KBM-7 (cell line): ENCODE data around the gene ZNF865.
A peak's percentile ranks its signal among the peaks of the same experiment; 100 is the strongest.

Experiments
- DNase-seq: peaks from one replicate; pipeline ENCODE4 v3.0.0-alpha.2; 2015
- in situ Hi-C: fragments of 300-500 bp; cut with MboI; formaldehyde crosslinking; loops from 2 replicates; pipeline ENCODE4 v1.14.3; 2020; ENCODE audit warnings: low sequenced_read_pairs, low pct_unique_long_range_greater_than_20kb, mixed read lengths

The ZNF865 gene

DNA sequence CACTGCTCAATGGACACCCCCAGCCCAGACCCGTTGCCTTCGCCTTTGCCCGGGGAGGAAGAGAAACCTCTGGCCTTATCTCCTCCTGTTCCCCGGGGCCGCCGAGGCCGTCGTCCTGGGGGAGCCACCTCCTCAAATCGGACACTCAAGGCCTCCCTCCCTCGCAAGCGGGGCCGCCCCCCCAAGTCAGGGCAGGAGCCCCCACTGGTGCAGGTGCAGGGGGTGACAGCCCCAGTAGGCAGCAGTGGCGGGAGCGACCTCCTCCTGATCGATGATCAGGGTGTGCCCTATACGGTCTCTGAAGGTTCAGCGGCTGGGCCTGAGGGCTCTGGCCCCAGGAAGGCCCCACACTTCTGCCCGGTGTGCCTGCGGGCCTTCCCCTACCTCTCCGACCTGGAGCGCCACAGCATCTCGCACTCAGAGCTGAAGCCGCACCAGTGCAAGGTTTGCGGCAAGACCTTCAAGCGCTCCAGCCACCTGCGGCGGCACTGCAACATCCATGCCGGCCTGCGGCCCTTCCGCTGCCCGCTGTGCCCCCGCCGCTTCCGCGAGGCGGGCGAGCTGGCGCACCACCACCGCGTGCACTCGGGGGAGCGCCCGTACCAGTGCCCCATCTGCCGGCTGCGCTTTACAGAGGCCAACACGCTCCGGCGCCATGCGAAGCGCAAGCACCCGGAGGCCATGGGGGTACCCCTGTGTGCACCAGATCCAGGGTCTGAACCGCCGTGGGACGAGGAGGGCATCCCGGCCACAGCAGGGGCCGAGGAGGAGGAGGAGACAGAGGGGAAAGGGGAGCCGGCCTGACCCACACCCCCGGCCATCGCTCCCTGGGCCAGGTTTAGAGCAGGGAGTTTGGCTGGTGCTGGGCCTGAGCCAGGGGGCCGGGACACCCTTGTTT lies 3.1 kb upstream of the ZNF865 start:
- in situ Hi-C loops, result no loop called here
- no peak for DNase-seq

GRCh38 chr19:55603115-55603514 lies 2.3 kb upstream of the ZNF865 start:
- DNase-seq, result no peak
- in situ Hi-C loops, result no loop called here

- in situ Hi-C loops, result no loop called here
- DNase-seq, result no peak
Observed at GRCh38 chr19:55603581-55604292, 1.7 kb upstream of the ZNF865 start.

- peak; percentile 96 for DNase-seq
- in situ Hi-C loops, result no loop called here
Observed at GRCh38 chr19:55605207-55605636, 225 bp upstream of the ZNF865 start.

DNA sequence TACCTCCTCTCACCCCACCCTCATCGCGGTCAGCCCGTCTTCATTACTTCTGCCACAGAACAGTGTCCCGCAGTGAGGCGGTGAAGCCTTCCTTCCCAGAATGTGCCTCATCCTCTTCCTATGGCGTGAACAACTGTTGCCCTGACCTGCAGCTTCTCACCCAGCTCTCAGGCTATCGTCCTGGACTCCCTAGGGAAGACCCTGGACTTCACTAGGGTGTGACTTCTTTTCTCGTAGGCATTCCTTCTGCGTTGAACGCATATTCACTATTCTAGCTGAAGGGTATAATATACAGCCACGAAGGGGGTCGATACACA lies 982 bp downstream of the ZNF865 start:
- in situ Hi-C loops, result no loop called here
- DNase-seq, result no peak

- DNase-seq, result no peak
- in situ Hi-C loops, result no loop called here
Observed at GRCh38 chr19:55606817-55607216, 1.4 kb downstream of the ZNF865 start.

DNA sequence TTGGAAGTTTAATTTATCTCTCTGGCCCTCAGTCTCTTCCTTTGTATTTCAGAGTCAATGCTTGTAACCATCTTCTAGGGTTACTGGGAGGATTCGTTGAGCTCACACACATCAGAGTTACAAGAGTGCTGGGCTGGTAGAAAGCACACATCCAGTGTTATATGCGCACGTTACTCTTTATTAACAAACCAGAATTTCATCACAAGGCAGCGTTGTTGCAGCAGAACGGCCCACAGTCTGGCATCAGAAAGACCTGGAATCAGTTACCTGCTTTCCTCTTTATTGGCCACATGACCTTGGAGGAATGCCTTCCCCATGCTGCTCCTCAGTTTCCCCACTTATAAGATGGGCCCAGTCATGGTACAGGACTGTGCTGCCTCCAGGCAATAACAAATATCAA lies 3.9 kb downstream of the ZNF865 start:
- no peak for DNase-seq
- in situ Hi-C loops, result no loop called here

DNA sequence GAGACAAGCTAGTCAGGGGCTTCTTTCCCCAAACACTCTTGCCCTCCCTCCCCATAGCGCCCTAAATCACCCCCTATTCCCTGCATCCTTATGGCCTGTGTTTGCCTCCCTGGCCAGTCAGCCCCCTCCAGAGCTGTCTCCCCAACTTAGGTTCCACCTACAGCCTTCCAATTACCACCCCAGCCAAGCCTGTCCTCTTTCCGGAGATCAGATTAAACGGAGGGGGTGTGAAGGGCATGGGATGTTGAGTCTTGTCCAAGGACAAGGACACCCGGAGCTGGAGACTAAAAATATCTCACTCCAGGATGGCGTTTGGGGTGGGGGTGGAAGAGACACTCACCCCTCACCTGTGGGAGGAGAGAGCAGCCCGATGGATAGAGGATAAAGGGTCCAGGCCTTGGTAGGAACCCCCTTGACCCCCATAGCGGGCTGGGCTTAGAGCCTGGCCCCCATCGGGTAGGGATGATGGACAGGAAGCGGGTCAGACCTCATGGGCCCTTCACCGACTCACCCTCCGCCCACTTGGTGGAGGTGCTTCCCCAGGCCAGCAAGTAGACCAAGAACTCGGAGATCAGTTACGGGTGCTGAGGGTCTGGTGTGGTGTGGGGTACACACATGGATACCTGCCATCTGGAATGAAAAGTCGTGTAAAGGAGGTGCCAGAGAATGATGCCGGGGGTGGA lies 6.0 kb downstream of the ZNF865 start:
- in situ Hi-C loops, result no loop called here

DNA sequence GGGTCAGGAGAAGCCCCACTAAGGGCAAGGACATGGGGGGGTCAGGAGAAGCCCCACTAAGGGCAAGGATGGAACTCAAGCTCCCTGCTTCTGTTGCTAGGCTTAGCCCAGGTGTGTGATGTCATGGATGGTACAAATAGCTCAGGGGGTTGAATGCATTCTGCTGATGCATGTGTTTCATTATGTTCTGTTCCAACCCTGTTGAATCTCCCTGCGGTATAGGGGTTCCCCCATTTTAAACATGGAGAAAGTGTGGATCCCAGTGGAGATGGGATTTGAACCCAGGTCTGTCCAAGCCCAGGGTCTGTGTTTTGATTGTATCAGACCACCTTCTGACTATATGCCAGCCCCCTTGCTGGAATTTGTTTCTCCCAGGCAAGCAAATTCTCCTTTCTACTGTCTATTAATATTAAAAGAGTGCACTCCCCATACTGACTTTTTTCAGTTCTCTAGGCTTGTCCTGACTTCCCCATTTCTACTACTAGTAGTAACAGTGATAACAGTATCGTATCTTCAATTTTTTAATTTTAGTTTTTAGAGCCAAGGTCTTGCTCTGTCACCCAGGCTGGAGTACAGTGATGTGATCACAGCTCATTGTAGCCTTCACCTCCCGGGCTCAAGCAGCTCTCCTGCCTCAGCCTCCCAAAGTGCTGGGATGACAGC lies 6.7 kb downstream of the ZNF865 start:
- in situ Hi-C loops, result no loop called here
- no peak for DNase-seq

More for the DNA sequence above, 6.0 kb downstream of the ZNF865 start:
- no peak for DNase-seq

DNA sequence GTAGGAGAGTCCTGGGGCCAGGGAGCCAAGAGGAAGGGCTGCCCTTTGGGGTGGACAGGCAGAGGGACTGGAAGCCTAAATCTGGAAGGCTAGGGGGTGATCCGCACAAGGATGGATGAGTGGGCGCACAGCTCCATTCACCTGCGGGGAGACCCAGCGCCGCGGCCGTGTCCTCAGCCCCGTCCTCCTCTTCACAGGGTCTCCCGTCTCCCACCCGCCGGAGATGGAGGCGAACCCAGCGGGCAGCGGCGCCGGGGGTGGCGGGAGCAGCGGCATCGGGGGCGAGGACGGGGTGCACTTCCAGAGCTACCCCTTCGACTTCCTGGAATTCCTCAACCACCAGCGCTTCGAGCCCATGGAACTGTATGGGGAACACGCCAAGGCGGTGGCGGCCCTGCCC lies 7.9 kb downstream of the ZNF865 start:
- no peak for DNase-seq
- in situ Hi-C loops, result no loop called here

DNA sequence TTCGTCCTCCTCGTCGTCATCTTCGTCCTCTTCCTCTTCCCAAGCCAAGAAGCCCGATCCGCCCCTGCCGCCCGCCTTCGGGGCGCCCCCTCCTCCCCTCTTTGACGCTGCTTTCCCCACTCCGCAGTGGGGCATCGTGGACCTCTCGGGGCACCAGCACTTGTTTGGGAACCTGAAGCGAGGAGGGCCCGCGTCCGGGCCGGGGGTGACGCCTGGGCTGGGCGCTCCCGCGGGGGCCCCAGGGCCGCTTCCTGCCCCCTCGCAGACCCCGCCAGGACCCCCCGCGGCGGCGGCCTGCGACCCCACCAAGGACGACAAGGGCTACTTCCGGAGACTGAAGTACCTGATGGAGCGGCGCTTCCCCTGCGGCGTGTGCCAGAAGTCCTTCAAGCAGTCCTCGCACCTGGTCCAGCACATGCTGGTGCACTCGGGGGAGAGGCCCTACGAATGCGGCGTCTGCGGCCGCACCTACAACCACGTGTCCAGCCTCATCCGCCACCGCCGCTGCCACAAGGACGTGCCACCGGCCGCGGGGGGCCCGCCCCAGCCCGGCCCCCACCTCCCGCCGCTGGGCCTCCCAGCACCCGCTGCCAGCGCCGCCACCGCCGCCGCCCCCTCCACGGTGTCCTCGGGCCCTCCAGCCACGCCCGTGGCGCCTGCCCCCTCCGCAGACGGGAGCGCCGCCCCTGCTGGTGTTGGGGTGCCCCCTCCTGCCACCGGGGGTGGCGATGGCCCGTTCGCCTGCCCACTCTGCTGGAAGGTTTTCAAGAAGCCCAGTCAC lies 8.7 kb downstream of the ZNF865 start:
- in situ Hi-C loops, result no loop called here
- no peak for DNase-seq

- in situ Hi-C loops, result no loop called here
- no peak for DNase-seq
Observed at GRCh38 chr19:55614711-55615542, 9.5 kb downstream of the ZNF865 start.

DNA sequence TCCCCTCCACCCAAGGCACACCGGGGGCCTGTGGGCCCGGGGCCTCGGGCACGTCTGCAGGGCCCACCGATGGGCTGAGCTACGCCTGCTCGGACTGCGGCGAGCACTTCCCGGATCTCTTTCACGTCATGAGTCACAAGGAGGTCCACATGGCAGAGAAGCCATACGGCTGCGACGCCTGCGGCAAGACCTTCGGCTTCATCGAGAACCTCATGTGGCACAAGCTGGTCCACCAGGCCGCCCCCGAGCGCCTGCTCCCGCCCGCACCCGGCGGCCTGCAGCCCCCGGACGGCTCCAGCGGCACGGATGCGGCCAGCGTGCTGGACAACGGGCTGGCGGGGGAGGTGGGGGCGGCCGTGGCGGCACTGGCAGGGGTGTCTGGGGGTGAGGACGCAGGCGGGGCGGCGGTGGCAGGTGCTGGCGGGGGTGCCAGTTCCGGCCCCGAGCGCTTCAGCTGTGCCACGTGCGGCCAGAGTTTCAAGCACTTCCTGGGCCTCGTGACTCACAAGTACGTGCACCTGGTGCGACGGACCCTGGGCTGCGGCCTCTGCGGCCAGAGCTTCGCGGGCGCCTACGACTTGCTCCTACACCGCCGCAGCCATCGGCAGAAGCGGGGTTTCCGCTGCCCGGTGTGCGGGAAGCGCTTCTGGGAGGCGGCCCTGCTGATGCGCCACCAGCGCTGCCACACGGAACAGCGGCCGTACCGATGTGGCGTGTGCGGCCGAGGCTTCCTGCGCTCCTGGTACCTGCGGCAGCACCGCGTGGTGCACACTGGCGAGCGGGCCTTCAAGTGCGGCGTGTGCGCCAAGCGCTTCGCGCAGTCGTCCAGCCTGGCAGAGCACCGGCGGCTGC lies 10.3 kb downstream of the ZNF865 start:
- no peak for DNase-seq
- in situ Hi-C loops, result no loop called here

DNA sequence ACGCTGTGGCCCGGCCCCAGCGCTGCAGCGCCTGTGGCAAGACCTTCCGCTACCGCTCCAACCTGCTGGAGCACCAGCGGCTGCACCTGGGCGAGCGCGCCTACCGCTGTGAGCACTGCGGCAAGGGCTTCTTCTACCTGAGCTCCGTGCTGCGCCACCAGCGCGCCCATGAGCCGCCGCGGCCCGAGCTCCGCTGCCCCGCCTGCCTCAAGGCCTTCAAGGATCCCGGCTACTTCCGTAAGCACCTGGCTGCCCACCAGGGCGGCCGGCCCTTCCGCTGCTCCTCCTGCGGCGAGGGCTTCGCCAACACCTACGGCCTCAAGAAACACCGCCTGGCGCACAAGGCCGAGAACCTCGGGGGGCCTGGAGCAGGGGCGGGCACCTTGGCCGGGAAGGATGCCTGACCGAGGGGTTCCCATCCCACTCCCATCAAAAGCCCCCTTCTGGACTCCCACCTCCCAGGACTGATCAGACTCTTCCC lies 11.0 kb downstream of the ZNF865 start:
- in situ Hi-C loops, result no loop called here
- DNase-seq, result no peak

DNA sequence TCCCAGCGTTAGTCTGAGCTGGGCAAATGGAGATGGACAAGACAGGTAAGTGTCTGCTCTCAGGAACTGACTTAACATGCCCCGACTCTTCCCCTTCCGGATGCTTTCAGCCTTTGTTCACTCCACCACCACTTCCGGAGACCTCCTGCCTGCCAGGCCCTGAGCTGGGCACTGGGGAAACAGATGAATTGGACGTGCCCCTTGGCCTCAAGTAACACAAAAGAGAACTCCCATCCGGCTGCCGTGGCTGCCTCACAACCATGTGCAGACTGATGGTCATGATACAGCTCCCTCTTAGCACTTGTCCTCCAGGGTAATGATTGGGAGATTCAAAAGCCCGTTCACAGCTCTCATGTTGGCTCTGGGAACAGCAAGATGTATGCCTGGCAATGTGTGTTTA lies 12.0 kb downstream of the ZNF865 start:
- DNase-seq, result no peak
- in situ Hi-C loops, result no loop called here

DNA sequence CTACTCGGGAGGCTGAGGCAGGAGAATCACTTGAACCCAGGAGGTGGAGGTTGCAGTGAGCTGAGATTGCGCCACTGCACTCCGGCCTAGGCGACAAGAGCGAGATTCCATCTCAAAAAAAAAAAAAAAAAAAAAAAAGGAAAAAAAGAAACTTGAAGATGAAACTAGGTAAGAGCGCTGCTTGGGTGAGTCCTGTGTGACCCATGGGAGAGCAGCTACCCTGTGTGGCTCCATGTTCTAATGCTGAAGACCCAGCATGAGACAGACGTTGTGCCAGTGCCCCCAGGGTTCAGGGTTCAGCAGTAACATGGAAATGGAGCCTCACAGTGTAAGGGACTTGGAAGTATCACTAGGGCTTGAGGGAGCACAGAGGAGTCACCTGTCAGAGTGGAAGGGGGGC lies 13.0 kb downstream of the ZNF865 start:
- no peak for DNase-seq
- in situ Hi-C loops, result no loop called here

DNA sequence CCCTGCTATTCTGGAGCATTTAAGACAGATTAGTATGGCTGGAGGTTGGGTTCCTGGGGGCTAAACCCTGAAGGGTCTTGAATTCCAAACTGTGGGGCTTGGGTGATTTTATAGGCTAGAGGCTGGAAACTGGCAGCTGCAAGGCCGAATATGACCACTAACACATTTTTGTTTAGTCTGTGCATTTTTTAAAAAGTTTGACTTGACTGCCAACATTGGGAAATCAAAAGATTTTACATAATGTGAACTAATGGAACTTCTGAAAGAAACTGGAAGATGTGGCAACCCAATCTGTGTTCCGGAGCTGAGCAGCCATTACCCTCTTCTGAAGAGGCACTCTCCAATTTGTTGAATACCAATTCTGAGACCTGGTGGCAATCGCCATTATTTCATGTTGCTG lies 13.8 kb downstream of the ZNF865 start:
- DNase-seq, result no peak

More for the DNA sequence above, 13.8 kb downstream of the ZNF865 start:
- in situ Hi-C loops, result no loop called here
